ENCODE data around the gene CHID1.

Gene CHID1

DNA sequence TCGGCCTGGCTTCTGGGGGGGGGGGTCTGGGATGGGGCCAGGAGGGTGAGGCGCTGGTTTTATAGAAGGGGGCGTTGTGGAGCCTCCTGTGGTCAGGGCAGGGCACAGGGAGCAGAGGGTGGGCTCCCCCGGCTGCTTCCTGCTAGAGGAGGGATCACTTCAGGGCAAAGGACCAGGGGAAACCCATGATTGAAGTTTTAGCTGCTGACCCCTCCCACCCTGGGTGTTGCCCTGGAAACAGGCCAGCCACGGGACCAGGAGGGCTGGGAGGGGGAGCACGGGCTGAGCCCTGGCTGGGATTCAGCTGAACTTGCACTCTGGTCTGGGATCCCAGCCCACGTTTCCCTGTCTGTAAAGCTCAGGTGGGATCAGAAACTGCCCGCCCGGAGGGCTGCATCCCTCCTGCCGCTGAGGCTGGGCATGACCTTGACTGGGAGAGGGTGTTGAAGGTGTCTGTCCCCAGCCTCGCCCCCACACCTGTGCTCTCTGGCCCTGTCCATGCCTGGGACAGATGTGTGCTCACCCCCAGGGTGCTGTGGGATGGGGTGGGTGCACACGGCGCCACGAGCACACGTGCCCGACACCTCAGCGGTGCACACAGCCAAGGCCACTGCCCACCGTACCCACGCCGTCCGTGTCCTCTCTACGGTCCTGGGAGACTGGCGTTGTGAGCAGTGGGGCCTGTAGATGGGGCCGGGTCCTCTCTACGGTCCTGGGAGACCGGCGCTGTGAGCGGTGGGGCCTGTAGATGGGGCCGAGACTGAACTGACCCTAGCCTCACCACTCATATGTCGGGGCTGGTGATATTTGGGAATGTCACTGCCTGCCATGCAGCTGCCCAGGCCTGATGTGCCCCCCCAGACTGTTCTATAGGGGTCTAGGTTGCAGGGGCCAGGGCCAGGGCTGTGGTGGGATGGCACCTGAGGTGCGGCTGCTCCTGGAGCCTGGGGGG lies 65.6 kb downstream of the CHID1 start:
- Histone ChIP-seq H3K36me3 (ENCODE audit: control insufficient read depth in 1 of 2, insufficient read depth in 2 of 2, low read length in 2 of 2) (peaks cover 0 to 7% of the 10 kb centered on the region in 2 donors), H3K4me1 (ENCODE audit: control insufficient read depth in 1 of 2, insufficient read depth in 2 of 2, low read length in 2 of 2) (peaks cover 22 to 36% of the 10 kb centered on the region in 2 donors), H3K9me3 (ENCODE audit: control insufficient read depth in 1 of 2, low read length in 2 of 2) (no peaks in the 10 kb centered on the region), H3K9ac (ENCODE audit: low read depth in 1 of 2, low read length in 2 of 2) (peak overlapping the region in 1 of 2 donors; percentile 16), H3K27ac (ENCODE audit: low read depth, low read length) (no peak overlapping the region), H3K4me3 (ENCODE audit: low read depth in 1 of 2, low read length in 2 of 2) (peak overlapping the region; percentile 17 to 32), H3K27me3 (ENCODE audit: control insufficient read depth in 1 of 2, insufficient read depth in 2 of 2, low read length in 2 of 2) (peaks cover 12 to 18% of the 10 kb centered on the region in 2 donors)

DNA sequence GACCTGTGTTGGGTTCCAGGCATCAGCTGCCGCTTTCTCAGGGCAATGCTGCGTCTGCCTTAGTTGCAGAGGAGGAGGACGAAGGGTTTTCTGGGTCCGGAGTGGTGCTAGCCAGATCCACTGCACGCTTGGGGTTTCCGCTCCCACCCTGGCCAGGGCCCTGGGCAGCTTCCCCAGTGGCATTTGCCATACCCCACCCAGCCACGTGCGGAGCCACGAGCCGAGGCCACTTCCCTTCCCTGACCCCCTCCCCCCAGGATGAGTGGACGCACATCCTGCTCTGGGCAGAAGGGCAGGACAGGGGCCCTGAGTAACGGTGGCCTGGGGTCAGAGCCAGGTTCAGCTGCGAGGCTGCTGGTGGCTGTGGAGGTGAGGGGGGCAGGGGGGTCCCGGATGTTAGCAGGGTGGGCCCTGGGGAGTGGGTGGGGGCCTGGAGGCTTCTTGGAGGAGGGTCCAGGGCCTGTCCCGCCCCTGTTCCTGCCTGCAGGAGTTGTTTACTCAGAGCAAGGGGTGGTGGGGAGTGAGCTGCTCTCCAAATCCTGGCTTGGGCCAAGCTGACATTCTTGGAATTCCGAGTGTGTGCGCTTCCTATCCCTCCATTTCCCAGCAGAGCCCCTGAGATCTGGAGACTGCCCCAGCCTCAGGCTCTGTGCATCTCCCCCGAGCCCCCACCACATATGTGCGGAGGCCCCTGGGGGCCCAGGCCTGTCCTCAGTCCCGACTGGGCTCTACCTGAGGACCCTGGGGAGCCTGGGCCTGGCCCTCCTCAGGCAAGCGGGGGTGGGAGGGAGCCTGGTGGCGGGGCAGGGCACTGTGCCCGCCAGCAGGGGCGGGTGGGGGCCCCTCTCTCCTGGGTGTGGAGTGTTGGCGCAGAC lies 66.6 kb downstream of the CHID1 start:
- Histone ChIP-seq H3K27ac (ENCODE audit: low read depth, low read length) (peak overlapping the region; percentile 75), H3K4me3 (ENCODE audit: low read depth in 1 of 2, low read length in 2 of 2) (peak overlapping the region in 1 of 2 donors; percentile 91), H3K4me1 (ENCODE audit: control insufficient read depth in 1 of 2, insufficient read depth in 2 of 2, low read length in 2 of 2) (peaks cover 28 to 37% of the 10 kb centered on the region in 2 donors), H3K9ac (ENCODE audit: low read depth in 1 of 2, low read length in 2 of 2) (peak overlapping the region in 1 of 2 donors; percentile 33), H3K36me3 (ENCODE audit: control insufficient read depth in 1 of 2, insufficient read depth in 2 of 2, low read length in 2 of 2) (peaks cover 3 to 16% of the 10 kb centered on the region in 2 donors), H3K9me3 (ENCODE audit: control insufficient read depth in 1 of 2, low read length in 2 of 2) (no peaks in the 10 kb centered on the region), H3K27me3 (ENCODE audit: control insufficient read depth in 1 of 2, insufficient read depth in 2 of 2, low read length in 2 of 2) (peaks cover 11 to 16% of the 10 kb centered on the region in 2 donors)

GRCh38 chr11:843086-843734 lies 67.4 kb downstream of the CHID1 start:
- Histone ChIP-seq H3K36me3 (ENCODE audit: control insufficient read depth in 1 of 2, insufficient read depth in 2 of 2, low read length in 2 of 2) (peaks cover 10 to 23% of the 10 kb centered on the region in 2 donors), H3K9me3 (ENCODE audit: control insufficient read depth in 1 of 2, low read length in 2 of 2) (no peaks in the 10 kb centered on the region), H3K9ac (ENCODE audit: low read depth in 1 of 2, low read length in 2 of 2) (peak overlapping the region in 1 of 2 donors; percentile 33), H3K4me3 (ENCODE audit: low read depth in 1 of 2, low read length in 2 of 2) (peak overlapping the region; percentile 91 to 94), H3K4me1 (ENCODE audit: control insufficient read depth in 1 of 2, insufficient read depth in 2 of 2, low read length in 2 of 2) (peaks cover 30 to 36% of the 10 kb centered on the region in 2 donors), H3K27ac (ENCODE audit: low read depth, low read length) (peak overlapping the region; percentile 75), H3K27me3 (ENCODE audit: control insufficient read depth in 1 of 2, insufficient read depth in 2 of 2, low read length in 2 of 2) (peaks cover 4 to 10% of the 10 kb centered on the region in 2 donors)

- Histone ChIP-seq H3K9ac (ENCODE audit: low read depth in 1 of 2, low read length in 2 of 2) (peak within 1 kb of the TSS; percentile 66 to 68), H3K27ac (ENCODE audit: low read depth, low read length) (peak within 1 kb of the TSS; percentile 91), H3K9me3 (ENCODE audit: control insufficient read depth in 1 of 2, low read length in 2 of 2) (no peaks in the 10 kb centered on the region), H3K4me1 (ENCODE audit: control insufficient read depth in 1 of 2, insufficient read depth in 2 of 2, low read length in 2 of 2) (peaks cover 36 to 41% of the 10 kb centered on the region in 2 donors), H3K4me3 (ENCODE audit: low read depth in 1 of 2, low read length in 2 of 2) (peak within 1 kb of the TSS; percentile 91 to 94), H3K27me3 (ENCODE audit: control insufficient read depth in 1 of 2, insufficient read depth in 2 of 2, low read length in 2 of 2) (peaks cover 0 to 7% of the 10 kb centered on the region in 2 donors), H3K36me3 (ENCODE audit: control insufficient read depth in 1 of 2, insufficient read depth in 2 of 2, low read length in 2 of 2) (peaks cover 10 to 29% of the 10 kb centered on the region in 2 donors)
Measured at GRCh38 chr11:842370-843002, 68.1 kb downstream of the CHID1 start, which contains the start of the genes POLR2L and TSPAN4. POLR2L (minus strand) TSS chr11:842529; CDS start chr11:842508, 21 bp downstream. TSPAN4 (plus strand) TSS chr11:842852; CDS start chr11:850305, 7,453 bp downstream.

GRCh38 chr11:841981-842369 lies 68.6 kb downstream of the CHID1 start:
- Histone ChIP-seq H3K9ac (ENCODE audit: low read depth in 1 of 2, low read length in 2 of 2) (peak overlapping the region; percentile 66 to 68), H3K9me3 (ENCODE audit: control insufficient read depth in 1 of 2, low read length in 2 of 2) (no peaks in the 10 kb centered on the region), H3K27me3 (ENCODE audit: control insufficient read depth in 1 of 2, insufficient read depth in 2 of 2, low read length in 2 of 2) (peaks cover 0 to 7% of the 10 kb centered on the region in 2 donors), H3K27ac (ENCODE audit: low read depth, low read length) (peak overlapping the region; percentile 91), H3K4me1 (ENCODE audit: control insufficient read depth in 1 of 2, insufficient read depth in 2 of 2, low read length in 2 of 2) (peaks cover 36 to 46% of the 10 kb centered on the region in 2 donors), H3K36me3 (ENCODE audit: control insufficient read depth in 1 of 2, insufficient read depth in 2 of 2, low read length in 2 of 2) (peaks cover 10 to 35% of the 10 kb centered on the region in 2 donors), H3K4me3 (ENCODE audit: low read depth in 1 of 2, low read length in 2 of 2) (peak overlapping the region; percentile 91 to 94)

DNA sequence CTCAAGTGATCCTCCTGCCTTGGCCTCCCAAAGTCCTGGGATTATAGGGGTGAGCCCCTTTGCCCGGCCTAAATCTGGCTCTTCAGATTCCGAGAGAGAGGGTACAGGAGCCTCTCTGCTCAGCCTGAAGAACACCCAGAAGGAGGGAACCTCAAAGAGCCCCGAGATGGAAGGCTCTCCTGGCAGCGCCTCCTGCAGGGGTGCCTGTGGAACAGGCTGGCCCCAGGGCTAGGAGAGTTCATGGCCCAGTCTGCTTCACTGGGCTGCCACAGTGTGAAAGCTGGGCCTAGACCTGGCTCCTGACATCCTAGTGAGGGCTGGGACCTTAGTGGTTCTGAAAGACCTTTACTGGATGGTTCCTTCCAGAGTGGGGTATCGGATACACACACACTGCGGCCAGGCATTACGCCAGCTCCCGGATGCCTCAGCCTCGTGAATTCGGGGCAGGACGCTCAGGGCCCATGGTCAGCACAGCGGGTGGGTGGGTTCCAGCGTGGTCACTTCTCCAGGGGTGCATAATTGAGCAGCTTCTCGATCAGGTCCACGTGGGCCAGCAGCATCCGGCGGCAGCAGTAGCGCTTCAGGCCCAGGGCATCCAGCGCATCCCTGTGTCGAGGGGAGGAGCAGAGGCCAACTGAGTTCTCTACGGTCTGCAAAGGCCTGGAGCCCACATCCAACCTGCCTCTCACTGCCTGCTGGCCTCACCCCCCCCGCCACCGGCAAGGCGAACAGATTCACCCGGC lies 70.6 kb downstream of the CHID1 start:
- H3K27ac ChIP-seq (ENCODE audit: low read depth, low read length) = no peak overlapping the region
- H3K9ac ChIP-seq (ENCODE audit: low read depth in 1 of 2, low read length in 2 of 2) = no peak overlapping the region
- H3K36me3 ChIP-seq (ENCODE audit: control insufficient read depth in 1 of 2, insufficient read depth in 2 of 2, low read length in 2 of 2) = peaks cover 14 to 44% of the 10 kb centered on the region in 2 donors
- H3K4me1 ChIP-seq (ENCODE audit: control insufficient read depth in 1 of 2, insufficient read depth in 2 of 2, low read length in 2 of 2) = peaks cover 36 to 45% of the 10 kb centered on the region in 2 donors
- peak overlapping the region in 1 of 2 donors; percentile 62 for H3K4me3 ChIP-seq (ENCODE audit: low read depth in 1 of 2, low read length in 2 of 2)
- peaks cover 0 to 4% of the 10 kb centered on the region in 2 donors for H3K27me3 ChIP-seq (ENCODE audit: control insufficient read depth in 1 of 2, insufficient read depth in 2 of 2, low read length in 2 of 2)
- H3K9me3 ChIP-seq (ENCODE audit: control insufficient read depth in 1 of 2, low read length in 2 of 2) = no peaks in the 10 kb centered on the region

- Histone ChIP-seq H3K4me1 (ENCODE audit: control insufficient read depth in 1 of 2, insufficient read depth in 2 of 2, low read length in 2 of 2) (peaks cover 42 to 48% of the 10 kb centered on the region in 2 donors), H3K27me3 (ENCODE audit: control insufficient read depth in 1 of 2, insufficient read depth in 2 of 2, low read length in 2 of 2) (peaks cover 0 to 4% of the 10 kb centered on the region in 2 donors), H3K9ac (ENCODE audit: low read depth in 1 of 2, low read length in 2 of 2) (no peak overlapping the region), H3K9me3 (ENCODE audit: control insufficient read depth in 1 of 2, low read length in 2 of 2) (no peaks in the 10 kb centered on the region), H3K27ac (ENCODE audit: low read depth, low read length) (no peak overlapping the region), H3K4me3 (ENCODE audit: low read depth in 1 of 2, low read length in 2 of 2) (no peak overlapping the region), H3K36me3 (ENCODE audit: control insufficient read depth in 1 of 2, insufficient read depth in 2 of 2, low read length in 2 of 2) (peaks cover 14 to 44% of the 10 kb centered on the region in 2 donors)
Measured at GRCh38 chr11:839280-839623, 71.4 kb downstream of the CHID1 start.

GRCh38 chr11:838441-839279 lies 72.0 kb downstream of the CHID1 start:
- H3K4me1 ChIP-seq (ENCODE audit: control insufficient read depth in 1 of 2, insufficient read depth in 2 of 2, low read length in 2 of 2) = peaks cover 42 to 52% of the 10 kb centered on the region in 2 donors
- H3K36me3 ChIP-seq (ENCODE audit: control insufficient read depth in 1 of 2, insufficient read depth in 2 of 2, low read length in 2 of 2) = peaks cover 14 to 44% of the 10 kb centered on the region in 2 donors
- no peak overlapping the region for H3K27ac ChIP-seq (ENCODE audit: low read depth, low read length)
- H3K4me3 ChIP-seq (ENCODE audit: low read depth in 1 of 2, low read length in 2 of 2) = no peak overlapping the region
- H3K9me3 ChIP-seq (ENCODE audit: control insufficient read depth in 1 of 2, low read length in 2 of 2) = no peaks in the 10 kb centered on the region
- H3K9ac ChIP-seq (ENCODE audit: low read depth in 1 of 2, low read length in 2 of 2) = no peak overlapping the region
- H3K27me3 ChIP-seq (ENCODE audit: control insufficient read depth in 1 of 2, insufficient read depth in 2 of 2, low read length in 2 of 2) = peaks cover 0 to 1% of the 10 kb centered on the region in 2 donors

Measured in duodenal mucosa (tissue), 2 donors.